Suppressor macrophage treated with lipopolysaccharide for 1 hour (primary cell): ENCODE results near the gene CRTC2.
A peak's percentile ranks its signal among the peaks of the same experiment; 100 is the strongest.

Experiments used
- DNase-seq, 3 donors: peaks; one replicate each; pipeline ENCODE4 v3.0.0-alpha.2; 2020 to 2022

The CRTC2 gene

DNA sequence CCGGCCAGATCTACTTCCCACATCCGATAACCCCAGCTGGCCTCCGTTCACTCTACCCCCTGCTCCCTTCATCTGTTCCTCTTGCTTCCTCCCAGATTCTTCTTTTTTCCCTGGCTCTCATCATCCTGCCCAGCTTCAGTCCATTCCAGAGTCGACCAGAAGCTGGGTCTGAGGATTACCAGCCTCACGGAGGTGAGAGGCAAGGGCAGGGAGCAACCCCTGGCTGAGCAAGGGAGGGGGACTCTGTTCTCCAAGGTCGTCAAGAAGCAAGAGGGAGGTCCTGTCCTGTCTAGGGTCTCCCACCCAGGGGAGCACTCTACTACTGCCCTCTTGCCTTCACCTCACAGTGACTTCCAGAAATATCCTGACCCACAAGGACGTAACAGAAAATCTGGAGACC lies 15.1 kb upstream of the CRTC2 start:
- no peak for DNase-seq

DNA sequence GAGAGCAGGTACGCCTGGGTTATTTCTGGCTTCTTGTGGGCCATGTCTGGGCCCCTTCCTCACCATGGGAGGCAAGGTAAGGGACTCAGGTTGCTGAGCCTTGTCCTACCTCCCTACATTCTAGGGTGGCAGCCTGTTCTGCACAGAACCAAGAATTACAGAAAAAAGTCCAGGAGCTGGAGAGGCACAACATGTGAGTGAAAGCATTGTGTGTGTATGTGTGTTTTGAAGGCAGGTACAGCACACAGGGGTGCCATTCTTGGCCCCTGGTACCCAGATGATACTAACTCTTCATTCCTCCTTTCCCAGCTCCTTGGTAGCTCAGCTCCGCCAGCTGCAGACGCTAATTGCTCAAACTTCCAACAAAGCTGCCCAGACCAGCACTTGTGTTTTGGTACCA lies 14.7 kb upstream of the CRTC2 start:
- DNase-seq = no peak

DNA sequence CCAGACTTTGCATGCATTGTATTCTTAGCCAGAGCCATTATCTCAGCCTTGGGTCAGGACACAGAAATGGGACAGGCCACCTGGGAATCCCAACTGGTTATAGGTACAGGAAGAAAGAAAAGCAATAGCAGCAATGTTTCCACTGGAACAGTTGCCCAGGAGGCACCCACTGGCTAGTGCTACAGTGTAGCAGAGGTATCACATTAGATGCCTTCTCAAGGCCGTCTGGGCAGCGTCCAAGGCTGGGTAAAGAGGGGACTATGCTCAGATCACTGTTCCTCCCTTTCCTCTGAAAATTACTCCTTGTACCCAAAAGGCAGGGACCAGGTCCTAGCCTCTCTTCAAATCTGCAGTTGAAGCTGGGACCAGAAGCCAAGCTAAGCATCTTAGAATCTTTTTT lies 11.9 kb upstream of the CRTC2 start:
- no peak for DNase-seq

DNA sequence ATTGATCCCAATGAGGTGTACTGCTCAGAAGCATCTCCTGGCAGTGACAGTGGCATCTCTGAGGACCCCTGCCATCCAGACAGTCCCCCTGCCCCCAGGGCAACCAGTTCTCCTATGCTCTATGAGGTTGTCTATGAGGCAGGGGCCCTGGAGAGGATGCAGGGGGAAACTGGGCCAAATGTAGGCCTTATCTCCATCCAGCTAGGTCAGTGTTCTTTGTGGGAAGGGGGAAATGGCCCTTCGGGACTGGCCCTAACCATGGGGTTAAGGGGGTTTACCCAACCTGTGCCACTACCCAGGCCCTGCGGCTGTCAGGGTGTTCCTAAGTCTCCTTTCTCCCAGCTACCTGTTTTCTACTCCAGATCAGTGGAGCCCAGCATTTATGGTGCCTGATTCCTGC lies 10.6 kb upstream of the CRTC2 start:
- DNase-seq = no peak

DNA sequence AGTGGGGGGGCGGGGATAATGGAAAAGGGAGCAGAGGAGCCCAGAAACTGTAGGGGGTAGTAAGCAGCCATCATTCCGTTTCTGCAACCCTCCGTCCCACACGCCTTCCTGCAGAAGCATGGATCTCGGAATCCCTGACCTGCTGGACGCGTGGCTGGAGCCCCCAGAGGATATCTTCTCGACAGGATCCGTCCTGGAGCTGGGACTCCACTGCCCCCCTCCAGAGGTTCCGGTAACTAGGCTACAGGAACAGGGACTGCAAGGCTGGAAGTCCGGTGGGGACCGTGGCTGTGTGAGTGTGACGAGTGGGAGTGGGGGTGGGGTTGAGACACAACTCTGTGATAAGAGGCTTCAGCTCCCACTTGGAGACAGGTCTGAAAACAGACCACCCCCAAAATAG lies 10.0 kb upstream of the CRTC2 start:
- DNase-seq = no peak

DNA sequence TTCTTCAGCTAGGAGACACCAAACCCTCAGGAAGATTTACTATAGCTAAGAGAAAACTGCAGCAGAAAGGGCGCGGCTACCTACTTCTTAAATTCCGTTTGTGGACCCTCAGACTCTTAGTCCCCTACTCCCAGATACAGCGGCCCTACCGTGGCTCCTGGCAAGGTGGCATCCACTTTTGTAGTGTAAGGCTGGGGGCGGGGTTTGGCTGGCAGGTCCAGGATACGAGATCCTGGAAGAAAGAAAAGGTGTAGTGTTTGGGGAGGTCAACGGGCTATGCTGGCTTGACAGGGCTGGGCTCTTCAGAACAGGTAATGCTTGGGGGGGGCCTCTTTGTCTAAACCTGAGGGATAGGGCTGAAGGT lies 9.6 kb upstream of the CRTC2 start:
- no peak for DNase-seq

DNA sequence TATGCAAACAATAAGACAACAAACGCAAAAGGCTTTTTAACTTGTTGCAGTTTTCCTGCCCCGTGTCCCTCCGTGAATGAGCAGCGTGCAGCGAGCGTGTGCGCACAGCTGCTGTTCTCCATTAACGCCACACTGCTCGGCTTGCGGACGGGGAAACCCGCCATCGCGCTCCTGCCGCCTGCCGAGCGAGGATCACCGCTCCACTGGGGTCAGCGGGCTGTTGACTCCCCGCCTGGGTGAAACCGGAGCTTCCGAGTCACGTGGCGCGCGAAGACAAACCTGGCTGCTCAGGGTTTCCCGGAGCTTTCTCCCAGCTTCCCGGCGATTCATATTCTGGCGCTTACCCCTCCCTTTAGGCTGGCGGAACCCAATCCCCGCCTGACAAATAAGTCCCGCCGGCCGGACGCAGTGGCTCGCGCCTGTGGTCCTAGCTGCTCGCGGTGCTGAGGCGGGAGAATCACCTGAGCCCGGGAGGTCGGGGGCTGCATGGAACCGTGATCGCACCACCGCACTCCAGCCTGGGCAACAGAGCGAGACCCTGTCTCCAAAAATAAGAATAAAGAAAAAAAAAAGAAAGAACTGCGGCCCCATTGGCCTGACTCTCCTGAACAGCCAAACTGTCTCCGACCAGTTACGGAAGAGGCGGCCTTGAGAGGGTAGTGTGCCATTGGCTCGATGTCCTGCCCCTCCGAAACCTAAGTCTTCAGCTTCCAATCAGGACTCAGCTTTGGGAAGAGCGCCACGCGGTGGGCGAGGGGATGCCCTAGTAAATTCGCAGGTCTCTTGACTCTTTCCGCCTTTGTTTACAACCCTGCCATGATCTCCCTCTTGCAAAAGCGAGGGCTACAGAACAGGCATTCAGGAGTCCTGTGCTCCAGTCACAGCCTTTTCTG lies 8.9 kb upstream of the CRTC2 start, which contains the start of gene CREB3L4:
CREB3L4 (plus strand) TSS at position 796 of the 893 bp plus-strand sequence. CDS start 624 bp downstream, outside the sequence.
- peak; percentile 95 to 96 (median 96) for DNase-seq

DNA sequence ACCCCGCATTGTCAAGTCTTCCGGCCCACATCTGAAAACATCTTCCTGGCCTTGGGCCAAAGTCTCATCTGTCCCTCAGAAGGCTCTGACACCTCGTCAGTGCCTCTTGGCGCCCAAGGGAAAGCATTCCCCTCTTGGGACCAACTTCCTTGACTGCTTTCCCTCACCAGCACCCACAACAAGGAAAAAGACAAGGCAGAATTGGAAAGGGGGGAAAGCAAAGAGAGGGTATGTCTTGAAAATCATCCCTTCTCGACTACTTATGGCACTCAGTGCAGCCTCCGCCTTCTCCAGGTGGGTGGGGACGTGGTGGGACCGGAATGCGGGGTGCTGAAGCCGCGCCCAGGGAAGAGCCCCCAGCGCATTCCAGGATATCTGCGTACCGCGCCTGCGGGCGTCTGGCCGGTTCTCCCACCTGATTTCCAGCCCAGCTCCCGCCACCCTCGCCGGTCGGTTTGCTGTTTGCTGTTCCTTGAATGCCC lies 5.5 kb upstream of the CRTC2 start:
- DNase-seq = peak in 1 of 3 donors; percentile 26

DNA sequence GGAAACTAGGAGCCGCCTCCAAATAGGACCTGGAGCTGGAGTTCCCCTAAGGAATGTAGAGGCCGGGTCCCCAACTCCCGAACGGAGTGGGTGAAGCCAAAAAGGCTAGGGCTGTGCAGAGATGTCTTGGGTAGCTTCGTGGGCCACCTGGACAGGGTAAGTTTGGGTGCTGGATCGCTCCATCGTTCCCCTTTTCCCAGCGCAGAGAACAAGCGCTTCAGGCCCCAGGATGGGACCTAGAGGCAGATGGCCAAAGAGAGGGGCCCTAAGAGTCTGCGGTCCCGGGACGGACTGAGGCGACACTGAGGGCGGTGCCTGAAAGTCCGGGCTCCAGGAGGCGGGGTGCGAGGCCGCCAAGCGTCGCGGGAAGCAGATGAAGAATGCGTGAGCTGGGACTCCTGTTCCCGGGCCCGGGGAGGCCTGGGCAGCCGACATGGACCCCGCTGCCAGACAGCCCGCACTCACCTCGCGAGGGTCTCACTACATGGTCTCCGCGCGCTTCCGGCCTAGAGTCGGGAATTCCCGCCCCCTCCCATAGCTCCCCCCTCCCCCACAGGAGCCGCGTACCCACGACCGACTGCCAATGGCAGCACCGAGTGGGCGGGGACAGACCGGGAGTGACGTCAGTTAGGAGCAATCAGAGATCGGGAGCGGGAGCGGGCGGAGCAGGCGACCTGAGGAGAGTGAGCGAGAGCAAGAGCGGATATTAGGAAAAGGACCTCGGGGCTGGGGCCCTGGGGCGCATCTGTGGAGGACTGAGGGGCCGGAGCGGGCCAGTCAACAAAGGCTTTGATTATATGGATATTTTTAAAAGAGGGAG lies 4.8 kb upstream of the CRTC2 start, which contains the start of gene SLC39A1:
SLC39A1 (minus strand) TSS at position 508 of the 820 bp plus-strand sequence. CDS start 822 bp downstream, outside the sequence.
- DNase-seq = peak; percentile 98

DNA sequence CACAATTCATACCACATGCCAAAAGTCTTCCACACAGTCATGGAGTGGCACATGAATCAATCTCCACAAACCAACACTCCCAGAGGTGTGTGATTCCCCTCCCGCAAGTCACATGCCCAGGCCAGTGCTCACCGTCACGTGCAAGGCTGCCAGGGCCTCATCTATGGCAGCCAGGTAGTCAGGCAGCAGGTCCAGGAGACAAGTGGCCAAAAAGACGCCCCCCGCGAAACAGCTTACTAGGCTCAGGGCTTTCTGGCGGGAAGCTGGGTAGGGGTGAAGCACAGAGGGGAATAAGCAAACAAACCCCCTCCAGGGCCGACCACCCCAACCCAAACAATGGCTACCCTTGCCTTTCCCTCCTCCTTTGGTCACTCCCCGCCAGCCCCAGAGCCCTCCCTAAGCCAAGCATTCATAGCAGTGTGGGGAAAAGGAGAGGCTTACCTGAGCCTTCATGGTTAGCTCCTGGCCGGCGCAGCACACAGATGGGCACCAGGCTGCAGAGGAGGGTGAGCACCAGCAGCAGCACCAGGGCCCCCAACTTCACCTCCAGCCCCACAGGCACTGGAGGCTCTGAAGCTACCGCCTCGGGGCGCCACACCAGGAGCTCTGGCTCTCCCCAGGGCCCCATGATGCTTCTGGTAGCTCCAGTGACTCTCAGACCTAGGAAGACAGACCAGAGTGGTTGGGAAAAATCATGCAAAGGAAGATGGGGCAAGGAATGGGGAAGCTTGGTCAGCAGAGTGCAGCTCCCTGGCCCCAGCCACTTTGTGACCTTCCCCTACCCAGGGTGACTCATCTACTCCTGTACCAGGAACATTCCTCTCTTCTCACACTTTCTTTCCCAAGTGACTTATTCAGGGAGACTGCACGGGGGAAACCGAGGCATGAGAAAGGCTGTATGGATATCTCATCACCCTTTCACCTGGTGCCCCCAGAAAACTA lies 3.9 kb upstream of the CRTC2 start:
- peak; percentile 80 to 86 (median 84) for DNase-seq

DNA sequence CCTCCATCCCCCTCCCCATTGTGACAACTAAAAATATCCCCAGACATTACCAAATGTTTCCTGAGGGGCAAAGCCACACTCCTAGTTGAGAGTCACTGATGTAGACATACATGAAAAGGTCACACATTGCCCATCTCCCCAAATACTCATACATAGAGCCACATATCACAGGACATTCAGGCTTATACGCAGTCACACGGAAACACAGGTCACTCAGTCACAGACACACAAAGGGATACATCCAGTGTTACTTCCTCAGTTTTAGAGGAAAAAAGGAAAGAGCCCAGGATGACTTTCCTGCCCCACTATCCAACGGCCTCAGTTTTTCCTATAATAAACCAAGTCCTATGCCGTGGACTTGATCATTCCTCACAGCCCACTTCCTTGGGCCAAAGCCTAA lies 3.0 kb upstream of the CRTC2 start:
- no peak for DNase-seq

DNA sequence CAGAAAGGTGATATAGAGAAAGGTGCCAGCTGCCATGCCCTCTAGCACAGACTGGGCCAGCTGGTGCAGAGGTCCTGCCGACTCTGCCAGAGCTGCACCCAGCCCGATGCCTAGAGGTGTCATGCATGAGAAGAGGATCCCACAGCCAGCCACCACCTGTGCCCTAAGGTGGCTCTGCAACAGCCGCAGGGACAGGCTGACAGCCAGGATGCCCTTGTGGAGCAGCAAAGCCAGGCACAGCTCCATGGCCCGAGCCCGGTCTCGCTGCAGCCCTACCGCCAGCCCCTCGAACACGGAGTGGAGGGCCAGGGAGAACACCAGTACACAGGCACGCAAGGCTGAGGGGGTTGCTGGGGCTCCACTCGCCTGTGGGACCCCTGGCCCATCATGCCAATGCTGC lies 1.8 kb upstream of the CRTC2 start:
- DNase-seq = no peak

DNA sequence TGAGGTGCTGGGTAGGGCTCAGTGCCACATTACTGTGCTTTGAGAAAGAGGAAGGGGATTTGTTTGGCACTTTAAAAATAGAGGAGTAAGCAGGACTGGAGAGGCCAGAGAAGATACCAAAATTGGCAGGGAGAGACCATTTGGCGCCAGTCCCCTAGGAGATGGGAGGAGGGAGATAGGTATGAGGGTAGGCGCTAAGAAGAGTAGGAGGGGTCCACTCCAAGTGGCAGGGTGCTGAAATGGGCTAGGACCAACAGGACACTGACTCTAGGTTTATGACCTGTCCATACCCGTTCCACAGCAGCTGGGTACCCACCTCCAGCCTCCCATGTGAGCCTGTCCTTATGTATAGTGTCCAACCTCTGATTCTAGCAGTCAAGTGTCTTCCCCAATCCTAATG lies 1.0 kb upstream of the CRTC2 start:
- no peak for DNase-seq

DNA sequence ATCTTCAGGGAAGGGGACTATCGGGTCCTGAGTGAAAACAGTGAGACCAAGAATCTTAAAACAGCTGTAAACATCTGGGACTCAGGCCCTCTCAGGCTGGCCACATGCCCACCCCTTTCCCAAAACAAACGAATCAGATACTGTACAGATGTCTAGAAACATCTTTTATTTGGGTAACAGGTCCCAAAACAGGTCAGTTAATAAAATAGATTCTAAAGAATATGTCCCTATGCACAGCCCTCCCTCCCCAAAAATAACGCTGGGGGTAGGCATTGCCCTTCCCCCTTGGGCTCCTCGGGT lies 499 bp upstream of the CRTC2 start:
- no peak for DNase-seq

DNA sequence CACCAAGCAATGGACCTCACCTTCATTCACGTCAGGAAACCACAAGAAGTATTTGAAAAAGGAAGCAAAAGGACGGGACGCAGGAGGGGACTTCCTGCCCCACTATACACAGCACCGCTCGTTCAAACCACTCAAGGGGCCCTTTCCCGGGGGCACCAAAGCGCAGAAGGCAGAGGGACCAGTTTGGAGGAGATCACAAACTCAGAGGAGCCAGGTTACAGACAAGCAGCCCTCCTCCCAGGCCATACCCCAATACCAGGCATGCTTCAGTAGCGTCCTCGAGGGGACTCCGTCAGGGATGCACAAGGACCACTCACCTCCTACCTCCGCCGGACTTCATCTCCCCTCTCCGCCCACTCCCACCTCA lies 685 bp downstream of the CRTC2 start:
- DNase-seq = peak; percentile 38 to 58 (median 57)

DNA sequence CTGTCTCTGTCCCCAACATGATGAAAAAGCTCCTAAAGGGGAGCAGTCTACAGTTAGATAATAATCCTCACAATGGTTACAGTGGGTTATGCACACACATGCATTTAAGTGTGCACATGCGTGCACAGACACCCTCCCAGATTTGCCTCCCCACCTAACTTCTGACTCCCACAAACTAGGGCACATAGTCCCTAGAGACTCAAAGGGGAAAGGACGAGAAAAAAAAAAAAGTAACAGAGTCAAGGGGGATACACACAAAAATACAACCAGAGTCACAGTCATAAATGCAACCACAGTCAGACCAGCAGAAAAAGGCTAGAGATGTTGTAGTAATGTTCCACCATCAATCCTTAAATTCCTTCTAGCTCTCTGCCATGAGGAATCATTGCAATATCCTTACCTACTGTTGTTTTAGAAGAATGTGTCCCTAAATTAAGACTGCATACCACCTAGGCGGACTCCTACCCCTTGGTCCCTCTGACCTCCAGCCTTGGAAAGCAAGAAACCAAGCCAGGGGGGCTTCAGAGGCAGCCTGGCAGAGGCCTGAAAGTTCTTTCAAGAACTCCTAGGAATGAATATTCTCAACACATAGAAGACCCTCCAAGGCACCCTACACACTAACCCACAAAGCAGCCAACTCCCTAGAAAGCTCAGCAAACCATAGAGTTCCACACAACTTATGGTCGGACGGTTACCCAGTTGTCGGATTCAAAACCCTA lies 1.3 kb downstream of the CRTC2 start:
- no peak for DNase-seq

DNA sequence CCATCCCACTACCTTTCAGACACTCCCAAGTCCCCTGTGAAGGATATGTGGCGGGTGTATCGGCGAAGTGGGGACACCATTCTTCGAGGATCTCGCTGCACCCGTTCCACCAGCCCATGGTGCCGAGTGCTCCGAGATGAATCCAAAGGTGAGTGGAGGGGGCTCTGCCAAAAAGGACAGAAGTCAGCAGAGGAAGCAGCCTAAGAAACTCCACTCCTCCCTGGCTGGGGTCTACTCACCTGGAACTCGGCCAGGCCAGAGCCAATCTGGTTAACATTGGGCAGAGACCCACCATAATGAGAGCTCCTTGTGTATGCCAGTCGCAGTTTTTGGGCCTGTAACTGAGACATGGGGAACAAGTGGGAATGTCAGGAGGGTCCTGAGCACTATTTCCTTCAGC lies 3.6 kb downstream of the CRTC2 start:
- DNase-seq = no peak

DNA sequence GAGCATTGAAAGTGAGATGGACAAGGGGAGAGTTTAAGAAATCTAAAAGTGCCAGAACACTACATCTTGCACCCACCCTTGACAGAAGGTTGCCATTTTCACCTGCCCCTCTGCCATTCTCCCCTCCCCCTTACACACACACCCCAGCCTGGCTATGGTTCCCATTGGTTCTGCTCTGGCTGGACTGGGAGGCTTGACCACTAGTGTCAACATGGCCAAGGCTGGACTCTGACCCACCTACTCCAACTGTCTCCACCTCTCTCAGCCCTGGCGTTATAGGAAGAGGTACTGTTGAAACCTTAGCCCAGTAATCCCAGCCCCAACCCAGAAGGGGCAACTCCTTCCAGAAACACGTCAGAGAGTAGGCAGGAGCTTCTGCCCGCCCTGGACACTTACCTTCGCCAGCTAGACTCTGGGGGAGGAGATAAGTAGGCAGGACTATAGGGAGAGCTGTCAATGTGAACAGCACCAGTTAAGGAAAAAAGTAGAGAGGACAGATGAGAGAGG lies 4.5 kb downstream of the CRTC2 start:
- no peak for DNase-seq

DNA sequence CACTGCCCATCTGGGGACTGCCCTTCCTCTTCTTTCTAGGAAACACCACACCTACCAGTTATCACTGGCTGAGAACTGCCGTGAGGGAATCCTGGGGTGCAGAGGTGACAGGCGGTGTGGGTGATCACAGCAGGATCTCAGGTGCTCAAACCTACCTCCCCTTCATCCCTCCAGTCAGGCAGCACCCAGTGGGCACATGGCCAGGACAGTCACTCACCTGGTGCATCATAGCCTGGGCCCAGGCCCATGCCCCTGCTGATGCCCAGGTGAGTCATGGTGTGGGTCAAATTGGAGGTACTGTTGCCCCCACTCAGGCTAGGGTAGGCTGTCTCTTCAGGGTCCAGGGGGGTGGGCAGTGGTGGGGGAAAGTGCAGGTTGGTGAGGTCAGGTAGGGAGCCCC lies 6.6 kb downstream of the CRTC2 start:
- no peak for DNase-seq

DNA sequence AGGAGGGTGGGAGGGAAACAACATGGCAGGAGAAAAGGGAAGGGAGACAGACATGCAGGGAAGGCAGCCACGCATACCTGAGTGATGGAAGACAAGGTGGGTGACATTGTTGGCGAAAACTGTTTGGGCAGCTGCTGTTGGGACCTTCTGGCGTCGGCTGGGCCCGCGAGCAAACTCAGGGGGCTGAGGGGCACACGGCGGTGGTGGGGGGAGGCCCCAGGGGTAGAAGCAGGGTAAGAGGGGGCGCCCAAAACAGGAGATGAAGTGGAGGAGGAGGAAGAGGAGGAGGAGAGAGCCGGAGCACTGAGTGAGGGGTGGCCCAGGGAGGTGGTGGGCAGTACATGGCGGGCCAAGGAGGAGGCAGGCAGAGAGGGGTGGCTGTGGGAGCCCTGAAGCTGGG lies 7.2 kb downstream of the CRTC2 start:
- DNase-seq = no peak

DNA sequence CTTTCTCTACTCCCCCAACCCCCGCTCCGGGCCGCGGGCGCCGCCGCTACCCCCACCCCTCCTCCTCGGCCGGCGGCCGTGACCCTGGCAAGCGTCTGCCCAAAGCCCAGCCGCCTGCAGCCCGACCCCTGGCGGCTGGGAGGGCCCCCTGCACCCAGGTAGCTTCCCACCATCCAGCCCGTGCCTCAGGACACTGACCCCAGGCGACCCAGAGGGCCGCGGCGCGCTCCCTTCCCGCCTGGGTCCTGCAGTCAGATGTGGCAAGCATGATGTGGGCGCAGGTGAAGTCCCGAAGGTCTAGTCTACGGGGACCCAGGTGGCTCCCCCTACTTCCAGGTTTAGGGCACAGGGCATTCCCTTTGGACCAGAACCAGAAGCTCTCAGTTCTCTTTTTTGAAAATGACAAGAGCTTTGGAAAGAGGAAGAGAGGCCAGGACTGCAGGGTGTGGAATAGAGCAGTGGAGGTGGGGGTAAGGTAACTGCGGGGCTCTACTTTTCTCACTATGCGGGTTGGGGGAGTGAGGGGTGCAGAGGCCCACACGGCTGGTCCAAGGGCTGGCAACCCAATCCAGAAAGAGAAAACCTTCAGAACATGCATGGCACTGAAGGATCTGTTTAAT lies 11.7 kb downstream of the CRTC2 start, which contains the start of gene DENND4B:
DENND4B (minus strand) TSS at position 97 of the 620 bp plus-strand sequence. CDS start 2,344 bp downstream, outside the sequence.
- peak; percentile 84 to 95 (median 90) for DNase-seq
